Gastroesophageal sphincter (tissue), 3 donors: ENCODE data around the gene TMIGD2.

ENCODE experiments used
- EP300 ChIP-seq: sonication (generic); formaldehyde crosslinking; IDR thresholded peaks from one replicate; pipeline ENCODE4 v1.6.1; 2017; ENCODE audit warnings: antibody characterized with exemption, mild to moderate bottlenecking
- POLR2A ChIP-seq, 2 donors: fragments of 450-650 bp; IDR thresholded peaks; one replicate each; pipeline ENCODE4 v1.6.1; 2017; ENCODE audit warnings: antibody characterized with exemption in 2 of 2, mild to moderate bottlenecking in 2 of 2, moderate library complexity in 1 of 2
- TF ChIP-seq, protein P1 (sequence below), 4 experiments: fragments of 200-600 bp in 2 of 4; fragments of 450-650 bp in 2 of 4; sonication (generic) in 1 of 4; IDR thresholded peaks; one replicate each; pipeline ENCODE4 v1.5.1; 2017 to 2019; ENCODE audit warnings: antibody characterized with exemption in 4 of 4, mild to moderate bottlenecking in 2 of 4, moderate library complexity in 2 of 4

DNA sequence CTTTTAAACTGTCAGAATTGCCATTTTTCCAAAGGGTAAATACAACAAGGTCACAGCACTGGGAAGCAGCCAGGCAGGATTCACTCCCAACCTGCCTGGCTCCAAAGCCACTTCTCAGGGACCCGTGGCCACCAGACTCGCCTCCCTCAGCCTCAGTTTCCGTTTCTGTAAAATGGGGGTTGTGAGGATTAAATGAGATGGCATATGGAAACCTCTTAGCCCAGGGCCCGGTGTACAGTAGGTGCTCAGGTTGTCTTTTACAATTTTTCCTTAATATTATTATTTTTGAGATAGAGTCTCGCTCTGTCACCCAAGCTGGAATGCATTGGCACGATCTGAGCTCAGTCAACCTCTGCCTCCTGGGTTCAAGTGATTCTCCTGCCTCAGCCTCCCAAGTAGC is 45.2 kb downstream of the TMIGD2 start:
- TF ChIP-seq, protein P1, sequence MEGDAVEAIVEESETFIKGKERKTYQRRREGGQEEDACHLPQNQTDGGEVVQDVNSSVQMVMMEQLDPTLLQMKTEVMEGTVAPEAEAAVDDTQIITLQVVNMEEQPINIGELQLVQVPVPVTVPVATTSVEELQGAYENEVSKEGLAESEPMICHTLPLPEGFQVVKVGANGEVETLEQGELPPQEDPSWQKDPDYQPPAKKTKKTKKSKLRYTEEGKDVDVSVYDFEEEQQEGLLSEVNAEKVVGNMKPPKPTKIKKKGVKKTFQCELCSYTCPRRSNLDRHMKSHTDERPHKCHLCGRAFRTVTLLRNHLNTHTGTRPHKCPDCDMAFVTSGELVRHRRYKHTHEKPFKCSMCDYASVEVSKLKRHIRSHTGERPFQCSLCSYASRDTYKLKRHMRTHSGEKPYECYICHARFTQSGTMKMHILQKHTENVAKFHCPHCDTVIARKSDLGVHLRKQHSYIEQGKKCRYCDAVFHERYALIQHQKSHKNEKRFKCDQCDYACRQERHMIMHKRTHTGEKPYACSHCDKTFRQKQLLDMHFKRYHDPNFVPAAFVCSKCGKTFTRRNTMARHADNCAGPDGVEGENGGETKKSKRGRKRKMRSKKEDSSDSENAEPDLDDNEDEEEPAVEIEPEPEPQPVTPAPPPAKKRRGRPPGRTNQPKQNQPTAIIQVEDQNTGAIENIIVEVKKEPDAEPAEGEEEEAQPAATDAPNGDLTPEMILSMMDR (IDR thresholded peaks at IDR 0.05) = no peak
- TF ChIP-seq POLR2A (IDR thresholded peaks at IDR 0.05) (no peak), EP300 (no peak)
